HTERT RPE-1 (cell line): ENCODE data around the gene ARHGAP26.

Experiments
- in situ Hi-C: fragments of 300-500 bp; cut with MboI; formaldehyde crosslinking; loops from 4 replicates; pipeline ENCODE4 v1.14.3; 2020; ENCODE audit warnings: low sequenced_read_pairs

The ARHGAP26 gene

DNA sequence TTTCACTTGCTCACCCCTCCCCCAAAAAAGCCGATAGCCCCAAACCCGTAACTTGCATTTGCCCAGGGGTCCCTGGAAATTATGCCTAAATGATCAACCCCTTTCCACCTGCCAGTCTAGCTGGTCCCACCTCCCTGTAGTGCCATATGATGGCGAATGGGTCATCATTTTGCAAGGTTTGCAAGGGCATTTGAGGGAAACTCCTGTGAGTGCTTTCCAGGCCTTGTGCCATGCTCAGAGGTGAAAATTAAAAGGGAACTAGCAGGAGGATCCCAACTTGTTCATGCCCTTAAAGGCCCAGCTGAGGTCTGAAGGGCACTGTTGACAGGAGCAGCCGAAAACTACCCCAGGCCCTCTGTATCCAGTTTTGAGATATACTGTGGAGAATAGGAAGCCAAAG lies 440.4 kb downstream of the ARHGAP26 start:
- in situ Hi-C loops, result no loop called here

GRCh38 chr5:143212261-143212660 lies 442.1 kb downstream of the ARHGAP26 start:
- in situ Hi-C loops, result no loop called here

- in situ Hi-C loops, result no loop called here
These were observed 443.2 kb downstream of the ARHGAP26 start for GRCh38 chr5:143213231-143213850.

DNA sequence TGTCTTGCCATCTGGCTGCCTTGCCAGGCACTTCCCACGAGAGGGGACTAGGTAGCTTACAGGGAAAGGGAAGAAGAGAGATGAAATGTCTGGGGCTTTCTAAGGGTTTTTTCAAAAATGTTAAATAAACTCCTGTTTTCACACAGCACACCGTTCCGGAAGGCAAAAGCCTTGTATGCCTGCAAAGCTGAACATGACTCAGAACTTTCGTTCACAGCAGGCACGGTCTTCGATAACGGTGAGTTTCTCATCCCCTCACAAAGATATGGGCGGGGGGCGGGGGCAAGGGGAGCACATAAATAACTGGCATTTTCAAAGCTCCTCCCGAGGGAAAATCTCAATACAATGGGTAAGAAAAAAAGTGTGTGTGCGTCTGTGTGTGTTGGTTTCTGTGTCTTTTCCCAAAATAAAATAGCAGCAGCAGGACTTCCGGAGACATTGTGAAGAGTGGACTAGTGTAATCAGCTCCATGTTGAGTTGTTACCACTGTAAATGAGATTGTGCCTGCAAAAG lies 443.7 kb downstream of the ARHGAP26 start:
- in situ Hi-C loops, result no loop called here

DNA sequence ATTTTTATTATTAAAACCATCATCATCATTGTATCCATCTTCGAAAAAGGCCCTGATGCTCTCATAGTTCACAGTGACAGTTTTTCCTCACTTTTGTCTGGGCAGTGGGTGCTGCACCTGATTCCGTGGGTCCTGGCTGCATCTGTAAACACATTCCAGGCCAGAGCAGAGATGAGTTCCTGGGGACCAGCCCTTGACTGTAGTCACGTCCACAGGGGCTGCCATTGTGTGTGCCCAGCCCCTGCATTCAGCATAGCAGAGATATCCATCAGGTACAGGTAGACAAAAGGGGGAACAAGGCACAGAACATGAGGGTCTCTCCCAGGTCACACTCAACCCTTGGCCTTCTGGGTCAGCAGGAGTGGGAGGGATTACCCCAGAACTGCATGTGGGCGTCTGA lies 444.3 kb downstream of the ARHGAP26 start:
- in situ Hi-C loops, result no loop called here

DNA sequence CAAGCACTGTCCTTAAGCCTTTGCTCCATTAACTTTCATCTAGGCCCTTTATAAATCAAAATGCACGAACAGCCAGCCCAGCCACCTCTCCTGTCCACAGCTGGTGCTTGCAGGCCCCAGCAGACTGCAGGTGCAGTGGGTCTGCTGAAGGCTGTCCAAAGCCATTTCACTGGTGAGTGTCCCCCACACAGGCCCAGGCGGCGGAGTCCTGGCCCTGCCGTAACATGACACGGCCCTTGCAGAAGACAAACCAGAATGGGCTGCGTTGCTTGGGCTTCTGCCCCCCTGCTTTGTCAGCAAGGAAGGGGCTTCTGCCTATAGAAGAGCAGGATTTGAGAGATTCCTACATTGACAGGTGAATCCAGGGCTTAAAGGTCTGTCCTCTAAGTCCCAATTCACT lies 444.7 kb downstream of the ARHGAP26 start:
- in situ Hi-C loops, result no loop called here

DNA sequence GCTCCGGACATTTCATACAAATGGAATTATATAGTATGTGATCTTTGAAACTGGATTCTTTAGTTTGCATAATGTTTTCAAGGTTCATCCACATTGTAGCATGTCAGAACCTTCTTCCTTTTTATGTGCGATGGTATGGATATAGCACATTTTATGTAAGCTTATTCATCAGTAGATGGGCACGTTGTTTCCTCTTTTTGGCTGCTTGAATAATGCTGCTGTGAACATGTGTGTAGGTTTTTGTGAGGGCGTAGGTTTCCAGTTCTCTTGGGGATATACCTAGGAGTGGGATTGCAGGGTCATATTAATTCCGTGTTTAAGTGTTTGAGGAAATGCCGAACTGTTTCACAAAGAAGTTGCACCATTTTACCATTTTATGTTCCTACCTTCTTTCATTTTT lies 445.5 kb downstream of the ARHGAP26 start:
- in situ Hi-C loops, result no loop called here

DNA sequence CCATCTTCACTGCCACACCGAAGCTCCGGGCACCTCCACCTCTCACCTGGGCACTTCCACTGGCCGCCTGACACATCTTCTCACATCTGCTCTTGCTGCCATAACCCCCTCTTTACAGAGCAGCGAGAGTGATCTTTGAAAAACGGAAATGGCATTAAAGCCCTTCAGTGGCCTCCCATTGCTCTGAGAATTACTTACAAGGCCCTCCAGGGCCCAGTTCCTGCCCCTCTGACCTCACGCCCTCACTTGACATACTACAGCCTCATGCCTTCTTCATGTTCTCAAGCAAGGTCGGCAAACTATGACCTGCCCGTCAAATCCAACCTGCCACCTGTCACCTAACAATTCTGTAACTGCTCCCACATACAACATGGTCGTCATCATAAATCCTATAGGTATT lies 446.0 kb downstream of the ARHGAP26 start:
- in situ Hi-C loops, result no loop called here

DNA sequence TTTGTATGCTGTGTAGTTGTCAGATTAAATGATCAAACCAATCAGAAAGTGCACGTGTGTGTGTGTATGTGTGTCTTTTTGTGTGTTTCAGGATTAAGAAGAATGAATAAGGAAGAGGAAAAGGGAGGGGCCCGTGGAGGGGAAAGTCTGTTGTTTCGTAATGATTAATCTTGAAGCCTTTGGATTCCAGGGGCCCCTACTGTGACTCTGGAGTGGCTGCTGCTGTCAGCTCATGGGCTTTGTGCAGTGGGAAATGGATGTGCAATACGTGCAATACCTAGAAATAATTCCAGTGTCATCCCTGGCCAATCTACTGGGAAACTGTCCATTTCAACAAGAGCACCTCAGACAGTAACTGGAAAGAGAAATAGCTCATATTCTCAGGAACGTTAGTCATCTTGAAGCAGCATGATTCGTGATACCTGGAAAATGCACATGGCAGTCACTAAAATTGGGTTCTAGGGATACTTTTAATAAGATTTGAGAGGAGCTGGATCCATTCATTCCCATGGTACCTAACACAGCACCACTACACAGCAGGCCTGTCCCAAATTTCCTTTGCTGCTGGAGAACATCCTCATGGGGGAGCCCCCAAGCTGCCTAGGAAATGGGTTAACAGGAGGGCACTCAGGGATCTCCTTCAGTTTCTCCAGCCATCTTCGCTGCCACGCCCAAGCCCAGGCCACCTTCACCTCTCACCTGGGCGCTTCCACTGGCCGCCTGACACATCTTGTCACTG lies 447.1 kb downstream of the ARHGAP26 start:
- in situ Hi-C loops, result no loop called here

DNA sequence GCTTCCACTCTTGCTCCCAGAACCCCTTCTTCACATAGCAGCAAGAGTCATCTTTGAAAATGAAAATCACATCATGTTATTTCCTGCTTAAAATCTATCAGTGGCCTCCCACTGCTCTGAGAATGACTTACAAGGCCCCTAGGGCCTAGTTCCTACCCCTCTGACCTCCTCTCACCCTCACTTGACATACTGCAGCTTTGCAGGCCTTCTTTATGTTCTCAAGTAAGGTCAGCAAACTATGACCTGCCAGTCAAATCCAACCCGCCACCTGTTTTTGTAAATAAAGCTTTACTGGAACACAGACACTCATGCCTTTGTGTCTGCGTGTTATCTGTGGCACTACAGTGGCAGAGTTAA lies 447.6 kb downstream of the ARHGAP26 start:
- in situ Hi-C loops, result no loop called here

DNA sequence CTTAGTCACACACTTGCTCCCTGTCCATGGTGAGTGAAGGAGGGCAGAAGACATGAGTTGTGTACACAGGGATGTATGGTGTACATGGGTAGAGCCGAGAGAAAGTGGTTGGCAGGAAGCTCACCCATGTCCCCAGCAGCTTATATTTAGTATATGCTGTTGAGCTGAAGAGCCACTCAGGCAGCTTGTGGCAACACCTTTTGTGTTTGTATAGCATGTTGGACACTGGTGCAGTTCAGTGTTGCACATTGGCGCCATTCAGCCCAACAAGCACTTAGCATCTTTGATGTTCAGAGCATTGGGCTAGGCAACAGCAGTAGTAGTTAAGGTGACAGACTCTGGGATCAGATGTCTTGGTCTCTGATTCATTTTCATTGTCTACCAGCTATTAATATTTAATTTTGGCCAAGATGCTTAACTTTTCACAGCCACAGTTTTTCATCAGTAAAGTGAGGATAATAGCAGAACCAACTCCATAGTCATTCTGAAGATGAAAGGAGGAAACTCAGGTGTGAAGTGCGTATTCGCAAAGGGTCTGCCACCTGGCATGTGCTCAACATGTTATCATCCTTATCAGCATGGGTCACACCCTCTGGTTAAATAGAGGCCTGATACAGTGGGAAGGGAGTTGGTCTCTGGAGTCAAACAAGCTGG lies 448.5 kb downstream of the ARHGAP26 start:
- in situ Hi-C loops, result no loop called here

DNA sequence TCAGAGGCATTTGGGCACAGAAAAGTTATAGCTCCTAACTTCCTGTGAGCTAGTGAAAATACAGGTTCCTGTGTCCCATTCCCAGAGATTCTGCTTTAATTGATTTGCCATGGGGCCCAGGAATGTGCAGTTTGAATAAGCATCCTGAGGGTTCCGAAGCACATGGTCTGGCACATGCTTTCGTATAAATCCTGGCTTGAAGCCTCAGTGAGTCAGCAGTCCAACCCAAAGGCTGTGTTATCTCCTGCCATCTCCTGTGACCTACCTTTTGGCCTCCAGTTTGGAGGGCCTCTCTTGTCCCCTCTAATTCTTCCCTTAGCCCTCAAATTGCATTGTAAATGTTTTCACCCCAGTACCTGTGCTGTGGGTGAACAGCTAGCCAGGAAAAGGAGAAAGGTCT lies 449.5 kb downstream of the ARHGAP26 start:
- in situ Hi-C loops, result no loop called here

GRCh38 chr5:143220748-143221251 lies 450.6 kb downstream of the ARHGAP26 start:
- in situ Hi-C loops, result no loop called here

GRCh38 chr5:143222287-143223231 lies 452.4 kb downstream of the ARHGAP26 start:
- in situ Hi-C loops, result no loop called here

DNA sequence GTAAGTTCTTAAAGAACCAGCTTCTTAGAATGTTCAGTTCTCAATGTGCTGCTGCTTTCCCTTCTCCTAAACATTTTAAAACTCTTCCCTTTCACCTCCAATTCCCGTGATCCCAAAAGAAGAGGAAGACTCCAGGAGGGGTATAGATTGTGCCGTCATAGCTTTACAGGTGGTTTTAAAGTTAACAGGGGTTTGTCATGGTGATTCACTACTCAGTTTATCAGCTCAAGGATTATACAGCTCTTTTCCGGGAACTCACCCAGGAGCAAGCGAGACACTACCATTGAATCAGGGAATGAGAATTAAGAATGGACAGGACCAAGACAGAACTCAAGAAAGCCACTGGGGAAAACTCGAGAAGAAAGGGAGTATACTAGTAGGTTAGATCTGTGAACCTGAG lies 454.5 kb downstream of the ARHGAP26 start:
- in situ Hi-C loops, result no loop called here

DNA sequence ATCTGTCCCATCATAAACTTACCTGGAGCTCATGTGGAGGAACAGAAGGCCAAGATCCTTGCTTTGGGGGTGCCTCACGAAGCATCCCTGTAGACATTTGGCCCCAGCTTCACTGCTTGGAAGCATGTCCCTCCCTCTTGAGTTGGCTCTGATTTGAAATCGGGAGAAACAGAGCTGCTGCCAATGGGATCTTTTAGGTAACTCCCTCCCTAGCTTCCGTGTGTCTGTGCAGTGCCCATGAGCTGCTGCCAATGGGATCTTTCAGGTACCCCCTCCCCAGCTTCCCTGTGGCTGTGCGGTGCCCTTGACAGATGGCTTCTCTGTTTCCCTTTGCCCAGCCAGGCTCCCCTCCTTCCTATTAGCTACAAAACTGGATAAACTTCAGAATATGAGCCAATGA lies 455.3 kb downstream of the ARHGAP26 start:
- in situ Hi-C loops, result no loop called here

GRCh38 chr5:143226361-143226760 lies 456.2 kb downstream of the ARHGAP26 start:
- in situ Hi-C loops, result no loop called here

- in situ Hi-C loops, result no loop called here
These were observed 456.7 kb downstream of the ARHGAP26 start for GRCh38 chr5:143226872-143227271.

GRCh38 chr5:143227301-143227700 lies 457.1 kb downstream of the ARHGAP26 start:
- in situ Hi-C loops, result no loop called here

GRCh38 chr5:143228597-143229293 lies 458.6 kb downstream of the ARHGAP26 start:
- in situ Hi-C loops, result no loop called here
